NCI-H510A (cell line): ENCODE measurements around the gene TRAF2.
"Not testable (repeated sequence)": the region's sequence is repeated elsewhere in the genome, so short reads cannot be mapped to it uniquely, and the experiment has no call there.

Experiments
- DNase-seq: peaks from one replicate; lab custom pipeline; 2025; lab: John Stamatoyannopoulos, UW

Gene TRAF2

GRCh38 chr9:136882109-136882946, 4.0 kb upstream of the TRAF2 start:
- DNase-seq: no peak

DNA sequence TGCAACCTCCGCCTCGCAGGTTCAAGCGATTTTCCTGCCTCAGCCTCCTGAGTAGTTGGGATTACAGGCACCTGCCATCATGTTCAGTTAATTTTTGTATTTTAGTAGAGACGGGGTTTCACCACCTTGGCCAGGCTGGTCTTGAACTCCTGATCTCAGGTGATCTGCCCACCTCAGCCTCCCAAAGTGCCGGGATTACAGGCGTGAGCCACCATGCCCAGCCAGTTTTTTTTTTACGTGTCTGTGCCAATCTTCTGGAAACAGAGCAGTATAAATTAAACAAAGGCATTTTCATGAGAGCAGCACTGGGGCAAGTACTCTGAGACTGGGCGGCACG, 3.4 kb upstream of the TRAF2 start:
- not testable (repeated sequence) for DNase-seq

- DNase-seq: not testable (repeated sequence)
These were observed 2.6 kb upstream of the TRAF2 start for GRCh38 chr9:136883670-136884069.

DNA sequence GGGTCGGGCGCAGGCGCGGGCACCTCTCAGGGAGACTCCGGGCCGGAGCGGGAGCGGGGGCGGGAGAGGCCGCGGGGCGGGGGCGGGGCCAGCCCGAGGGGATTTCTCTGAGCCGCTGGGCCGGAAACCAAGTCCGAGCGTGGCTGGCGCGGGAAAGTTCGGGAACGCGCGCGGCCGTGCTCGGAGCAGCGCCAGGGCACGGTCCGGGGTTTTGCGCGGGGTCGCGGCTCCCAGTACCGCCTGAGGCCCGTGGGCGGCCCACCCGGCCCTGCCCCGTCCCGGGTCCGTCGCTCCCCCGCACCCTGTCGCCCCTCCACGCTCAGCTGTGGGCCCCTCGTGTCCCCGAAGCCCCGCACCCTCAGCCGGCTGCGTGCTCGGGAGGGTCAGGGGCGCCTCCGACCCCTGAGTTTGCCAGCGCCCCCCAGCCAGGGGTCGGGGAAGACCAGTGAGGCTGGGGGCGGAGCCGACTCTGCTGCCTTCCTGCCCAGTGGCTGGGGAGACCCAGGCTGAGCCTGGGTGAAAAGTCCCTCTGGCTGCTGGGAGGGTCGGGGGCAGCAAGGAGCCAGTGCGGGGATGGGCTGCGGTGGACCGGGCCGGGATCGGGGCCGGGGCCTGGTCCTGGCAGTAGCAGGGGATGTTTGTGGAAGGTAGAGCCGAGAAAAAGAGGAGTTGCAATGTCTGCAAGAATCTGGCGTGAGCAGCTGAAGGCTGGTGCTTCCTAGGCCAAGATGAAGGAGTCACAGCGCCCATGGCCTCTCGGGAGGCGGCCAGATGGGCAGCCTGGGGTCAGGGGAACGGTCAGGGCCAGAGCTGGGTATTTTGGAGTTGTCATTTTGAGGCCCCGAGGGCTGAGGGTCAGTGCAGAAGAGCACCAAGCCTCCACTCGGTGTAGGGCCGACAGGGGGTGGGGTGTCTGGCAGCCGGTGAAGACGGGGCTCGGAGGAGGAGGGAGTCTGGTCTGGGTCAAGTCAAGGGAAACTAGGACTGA, 588 bp downstream of the TRAF2 start:
- DNase-seq: no peak

DNA sequence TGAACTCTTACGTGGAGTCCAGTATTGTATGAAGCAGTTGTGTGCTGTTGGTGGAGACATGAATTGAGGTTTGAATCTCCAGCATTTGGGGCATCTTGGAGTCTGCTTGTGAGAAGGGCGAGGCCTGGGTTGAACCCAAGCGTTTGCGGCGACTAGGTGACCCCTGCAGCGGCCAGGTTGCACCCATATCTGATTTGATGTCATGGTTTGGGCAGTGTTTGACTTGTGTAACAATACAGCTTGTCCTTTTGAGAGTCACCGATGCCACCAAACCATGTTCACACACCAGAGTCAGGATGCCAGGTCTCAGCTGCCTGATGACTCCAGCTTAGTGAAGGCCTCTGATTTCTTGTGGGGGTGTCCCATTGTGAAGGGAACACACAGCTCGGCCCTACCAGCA, 2.1 kb downstream of the TRAF2 start:
- DNase-seq: no peak

DNA sequence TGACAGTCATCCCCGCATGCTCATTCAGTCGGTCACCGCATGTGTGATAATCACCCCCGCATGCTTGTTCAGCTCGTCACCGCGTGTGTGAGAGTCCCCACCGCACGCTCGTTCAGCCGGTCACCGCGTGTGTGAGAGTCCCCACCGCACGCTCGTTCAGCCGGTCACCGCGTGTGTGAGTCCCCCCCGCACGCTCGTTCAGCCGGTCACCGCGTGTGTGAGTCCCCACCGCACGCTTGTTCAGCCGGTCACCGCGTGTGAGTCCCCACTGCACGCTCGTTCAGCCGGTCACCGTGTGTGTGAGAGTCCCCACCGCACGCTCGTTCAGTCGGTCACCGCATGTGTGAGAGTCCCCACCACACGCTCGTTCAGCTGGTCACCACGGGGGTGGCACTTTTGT, 3.5 kb downstream of the TRAF2 start:
- no peak for DNase-seq

DNA sequence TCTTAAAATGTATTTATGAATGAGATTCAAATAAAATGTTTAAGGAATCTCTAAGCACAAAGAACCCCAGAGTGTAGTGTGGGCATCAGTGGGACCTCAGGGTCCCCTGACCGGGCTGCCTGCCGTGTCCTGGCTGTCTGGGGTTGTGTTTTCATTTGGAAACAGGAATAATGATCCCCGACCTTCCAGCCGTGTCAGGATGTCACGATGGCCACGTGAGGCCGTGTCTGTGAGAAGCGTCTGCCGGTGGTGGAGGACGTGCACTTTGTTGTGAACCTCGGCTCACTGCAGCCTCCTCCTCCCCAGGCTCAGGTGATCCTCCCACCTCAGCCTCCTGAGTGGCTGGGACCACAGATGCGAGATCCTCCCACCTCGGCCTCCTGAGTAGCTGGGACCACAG, 4.3 kb downstream of the TRAF2 start:
- no peak for DNase-seq

GRCh38 chr9:136896027-136896426, 9.7 kb downstream of the TRAF2 start:
- DNase-seq: no peak

GRCh38 chr9:136898483-136899100, 12.3 kb downstream of the TRAF2 start:
- no peak for DNase-seq

- DNase-seq: no peak
These were observed 12.9 kb downstream of the TRAF2 start for GRCh38 chr9:136899196-136899595.

DNA sequence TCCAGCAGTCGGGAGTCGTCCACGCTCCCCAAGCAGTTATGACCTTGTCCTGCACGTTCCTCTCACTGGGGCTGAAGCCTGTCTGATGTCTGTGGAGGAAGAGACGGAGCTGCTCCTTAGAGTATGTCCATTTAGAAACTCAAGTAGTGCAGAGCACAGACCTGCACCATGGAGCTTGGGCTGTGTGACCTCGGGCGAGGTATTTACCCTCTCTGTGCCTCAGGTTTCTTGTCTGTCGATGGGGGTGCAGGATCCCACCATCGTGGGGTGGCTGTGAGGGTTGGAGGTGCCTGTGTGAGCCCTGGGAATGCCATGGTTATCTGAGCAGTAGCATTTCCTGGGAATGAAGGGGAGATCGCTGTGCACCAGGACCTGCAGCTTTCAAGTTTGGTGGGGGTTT, 14.2 kb downstream of the TRAF2 start:
- DNase-seq: no peak

- DNase-seq: no peak
These were observed 14.7 kb downstream of the TRAF2 start for GRCh38 chr9:136900988-136901515.

DNA sequence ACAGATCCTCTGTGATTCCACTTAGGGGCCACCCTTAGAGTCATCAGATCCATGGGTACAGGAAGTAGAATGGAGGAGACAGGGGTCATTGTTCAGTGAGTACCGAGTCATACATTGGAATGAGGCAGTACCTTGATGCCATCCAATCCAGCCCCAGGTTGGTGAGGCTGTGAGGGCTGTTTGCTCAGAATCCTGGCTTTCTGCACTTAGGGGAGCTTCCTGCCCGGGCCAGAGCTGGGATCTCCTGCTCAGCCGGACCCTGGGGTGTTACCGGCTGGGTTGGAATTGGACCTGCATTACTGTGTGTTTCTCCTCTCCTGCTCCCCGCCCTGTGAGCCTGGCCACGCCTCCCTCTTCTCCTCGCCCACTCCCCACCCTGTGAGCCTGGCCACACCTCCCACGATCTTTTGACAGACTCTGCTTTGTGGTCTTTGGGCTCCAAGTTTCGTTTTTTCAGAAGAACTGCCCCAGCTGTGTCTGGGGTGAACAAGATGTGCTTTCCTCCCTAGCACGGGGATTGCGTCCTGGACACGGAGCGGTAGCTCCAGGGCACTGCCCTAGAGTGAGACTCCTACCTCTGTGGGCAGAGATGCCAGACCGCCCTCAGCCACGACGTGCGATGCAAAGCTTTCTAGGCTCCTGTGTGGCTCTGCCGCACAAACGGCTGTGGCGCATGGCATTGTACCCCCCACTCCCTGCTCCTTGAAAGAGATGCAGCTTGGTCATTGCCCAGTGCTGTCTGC, 15.4 kb downstream of the TRAF2 start:
- DNase-seq: no peak

GRCh38 chr9:136902259-136902821, 16.0 kb downstream of the TRAF2 start:
- no peak for DNase-seq

DNA sequence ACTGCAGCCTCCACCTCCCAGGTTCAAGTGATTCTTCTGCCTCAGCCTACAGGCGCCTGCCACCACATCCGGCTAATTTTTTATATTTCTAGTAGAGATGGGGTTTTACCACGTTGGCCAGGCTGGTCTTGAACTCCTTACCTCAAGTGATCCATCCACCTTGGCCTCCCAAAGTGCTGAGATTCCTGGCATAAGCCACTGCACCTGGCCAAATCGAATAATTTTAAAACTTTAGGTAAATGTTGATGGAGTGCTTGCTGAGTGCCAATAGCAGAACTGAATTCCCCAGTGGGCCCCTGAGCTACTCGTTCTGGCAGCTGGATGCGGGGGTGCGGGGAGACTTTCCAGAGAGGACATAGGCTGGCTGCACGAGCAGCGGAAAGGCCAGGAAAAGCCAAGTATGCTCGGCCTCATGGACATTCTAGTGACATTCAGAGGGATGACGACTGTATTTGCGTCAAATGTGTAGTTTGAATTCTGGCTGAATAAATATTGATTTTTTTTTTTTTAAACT, 16.8 kb downstream of the TRAF2 start:
- no peak for DNase-seq

GRCh38 chr9:136906266-136906665, 19.9 kb downstream of the TRAF2 start:
- no peak for DNase-seq

DNA sequence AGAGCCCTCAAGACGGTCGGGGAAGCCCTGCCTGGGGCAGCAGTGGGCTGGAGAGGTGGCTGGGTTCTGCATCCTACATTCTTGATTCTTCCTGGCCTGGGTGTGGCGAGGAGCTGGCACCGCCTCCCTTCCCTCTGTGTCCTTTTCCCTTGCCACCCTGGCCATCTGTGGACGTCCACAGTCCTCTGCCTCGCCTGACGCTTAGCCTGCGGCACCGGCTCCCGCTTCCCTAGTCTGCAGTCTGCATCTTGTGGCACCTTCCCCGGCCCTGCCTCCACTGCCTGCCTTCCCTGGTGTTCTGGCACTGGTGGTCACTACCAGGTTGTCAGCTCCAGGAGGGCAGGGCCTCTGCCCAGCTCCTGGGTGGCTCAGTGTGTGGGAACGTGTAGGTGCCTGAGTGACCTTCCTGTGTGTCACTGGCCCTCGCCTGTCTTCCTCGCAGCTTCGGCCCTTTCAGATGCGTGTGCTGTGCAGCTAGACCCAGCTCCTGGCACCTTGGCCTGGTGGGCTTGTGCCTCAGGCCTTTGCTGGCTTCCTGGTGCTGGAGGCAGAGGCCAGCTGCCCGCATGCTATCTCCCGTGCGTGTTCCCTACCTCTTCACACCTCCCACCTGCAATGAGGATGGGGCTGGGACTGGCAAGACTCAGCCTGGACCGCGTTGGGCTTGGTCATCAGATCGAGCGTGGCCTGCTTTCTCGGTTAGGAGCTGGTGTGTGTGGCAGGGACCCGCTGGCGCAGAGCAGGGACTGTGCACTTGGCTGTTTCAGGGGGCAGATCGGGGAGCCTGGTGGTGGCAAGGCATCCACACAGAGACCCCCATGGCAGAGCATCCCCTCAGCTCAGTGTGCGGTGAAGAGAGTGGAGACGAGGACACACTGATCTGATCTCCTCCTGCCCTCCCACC, 20.9 kb downstream of the TRAF2 start:
- DNase-seq: no peak

- no peak for DNase-seq
These were observed 24.0 kb downstream of the TRAF2 start for GRCh38 chr9:136910197-136910900.

GRCh38 chr9:136910901-136911245, 24.6 kb downstream of the TRAF2 start:
- DNase-seq: no peak
